Measurements from ENCODE around the gene GPC6.

GPC6 gene

DNA sequence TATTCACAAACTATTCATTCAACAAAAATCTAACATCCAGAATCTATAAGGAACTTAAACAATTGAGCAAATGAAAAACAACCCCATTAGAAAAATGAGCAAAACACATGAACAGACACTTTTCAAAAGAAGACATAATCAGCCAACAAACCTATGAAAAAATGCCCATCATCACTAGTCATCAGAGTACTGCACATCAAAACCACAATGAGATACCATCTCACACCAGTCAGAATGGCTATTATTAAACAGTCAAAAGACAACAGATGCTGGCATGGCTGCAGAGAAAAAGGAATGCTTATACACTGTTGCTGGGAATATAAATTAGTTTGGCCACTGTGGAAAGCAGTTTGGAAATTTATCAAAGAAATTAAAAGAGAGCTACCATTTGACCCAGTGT lies 487.6 kb downstream of the GPC6 start:
- in situ Hi-C loops (cut with HindIII; ENCODE audit: low sequenced_read_pairs), result no loop called here
- no peak overlapping the region for H3K4me3 ChIP-seq (ENCODE audit: low read depth, low read length)
- peak; percentile 25 for DNase-seq (ENCODE audit: low read depth, low spot score)
- TF ChIP-seq, protein P1, sequence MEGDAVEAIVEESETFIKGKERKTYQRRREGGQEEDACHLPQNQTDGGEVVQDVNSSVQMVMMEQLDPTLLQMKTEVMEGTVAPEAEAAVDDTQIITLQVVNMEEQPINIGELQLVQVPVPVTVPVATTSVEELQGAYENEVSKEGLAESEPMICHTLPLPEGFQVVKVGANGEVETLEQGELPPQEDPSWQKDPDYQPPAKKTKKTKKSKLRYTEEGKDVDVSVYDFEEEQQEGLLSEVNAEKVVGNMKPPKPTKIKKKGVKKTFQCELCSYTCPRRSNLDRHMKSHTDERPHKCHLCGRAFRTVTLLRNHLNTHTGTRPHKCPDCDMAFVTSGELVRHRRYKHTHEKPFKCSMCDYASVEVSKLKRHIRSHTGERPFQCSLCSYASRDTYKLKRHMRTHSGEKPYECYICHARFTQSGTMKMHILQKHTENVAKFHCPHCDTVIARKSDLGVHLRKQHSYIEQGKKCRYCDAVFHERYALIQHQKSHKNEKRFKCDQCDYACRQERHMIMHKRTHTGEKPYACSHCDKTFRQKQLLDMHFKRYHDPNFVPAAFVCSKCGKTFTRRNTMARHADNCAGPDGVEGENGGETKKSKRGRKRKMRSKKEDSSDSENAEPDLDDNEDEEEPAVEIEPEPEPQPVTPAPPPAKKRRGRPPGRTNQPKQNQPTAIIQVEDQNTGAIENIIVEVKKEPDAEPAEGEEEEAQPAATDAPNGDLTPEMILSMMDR (IDR thresholded peaks at IDR 0.05; ENCODE audit: low read depth, low read length), result no peak

DNA sequence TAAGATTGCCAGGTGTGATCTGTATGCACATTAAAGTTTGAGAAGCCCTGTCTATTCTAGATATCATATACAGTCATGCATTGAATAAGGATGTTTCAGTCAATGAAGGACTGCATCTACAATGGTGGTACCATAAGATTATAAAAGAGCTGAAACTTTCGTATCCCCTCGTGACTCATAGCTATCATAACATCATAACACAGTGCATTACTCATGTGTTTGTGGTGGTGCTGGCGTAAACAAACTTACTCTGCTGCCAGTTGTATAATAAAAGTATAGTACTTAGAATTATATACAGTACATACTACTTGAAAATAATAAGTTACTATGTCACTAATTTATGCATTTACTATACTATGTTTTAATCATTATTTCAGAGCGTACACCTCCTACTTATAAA lies 489.3 kb downstream of the GPC6 start:
- H3K4me3 ChIP-seq (ENCODE audit: low read depth, low read length), result no peak overlapping the region
- in situ Hi-C loops (cut with HindIII; ENCODE audit: low sequenced_read_pairs), result no loop called here
- TF ChIP-seq, protein P1 (IDR thresholded peaks at IDR 0.05; ENCODE audit: low read depth, low read length), result no peak
- no peak for DNase-seq (ENCODE audit: low read depth, low spot score)

DNA sequence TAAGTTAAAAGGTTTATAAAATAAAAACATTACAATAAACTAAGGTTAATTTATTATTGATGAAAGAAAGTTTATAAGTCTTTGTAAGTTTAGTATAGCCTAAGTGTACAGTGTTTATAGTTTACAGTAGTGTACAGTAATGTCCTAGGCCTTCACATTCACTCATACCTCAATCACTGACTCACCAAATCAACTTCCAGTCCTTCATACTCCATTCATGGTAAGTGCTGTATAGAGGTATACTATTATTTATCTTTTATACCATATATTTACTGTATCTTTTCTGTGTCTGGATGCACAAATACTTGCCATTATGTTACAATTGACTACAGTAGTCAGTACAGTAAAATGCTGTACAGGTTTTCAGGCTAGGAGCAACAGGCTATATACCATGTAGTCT lies 490.0 kb downstream of the GPC6 start:
- H3K4me3 ChIP-seq (ENCODE audit: low read depth, low read length), result no peak overlapping the region
- TF ChIP-seq, protein P1 (IDR thresholded peaks at IDR 0.05; ENCODE audit: low read depth, low read length), result no peak
- in situ Hi-C loops (cut with HindIII; ENCODE audit: low sequenced_read_pairs), result no loop called here
- DNase-seq (ENCODE audit: low read depth, low spot score), result no peak

DNA sequence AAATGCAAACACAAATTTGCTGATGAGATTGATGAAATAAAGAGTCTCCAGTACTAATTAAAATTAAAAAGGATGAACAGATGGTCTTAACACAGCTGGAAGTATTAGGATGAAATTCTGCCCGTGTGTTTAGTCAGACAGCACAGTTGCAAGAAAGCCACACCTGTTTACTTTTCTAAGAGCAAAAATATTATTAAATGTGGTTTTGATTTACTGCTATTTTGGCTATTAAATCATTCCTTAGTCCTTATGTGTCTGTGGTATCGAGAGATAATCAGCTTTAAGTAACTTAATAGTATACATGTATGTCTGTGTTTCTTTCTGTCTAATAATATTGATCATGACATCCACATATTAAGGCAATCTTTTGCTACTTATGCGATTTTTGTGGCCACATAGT lies 494.9 kb downstream of the GPC6 start:
- no peak overlapping the region for H3K4me3 ChIP-seq (ENCODE audit: low read depth, low read length)
- TF ChIP-seq, protein P1 (IDR thresholded peaks at IDR 0.05; ENCODE audit: low read depth, low read length), result no peak
- in situ Hi-C loops (cut with HindIII; ENCODE audit: low sequenced_read_pairs), result no loop called here
- no peak for DNase-seq (ENCODE audit: low read depth, low spot score)

DNA sequence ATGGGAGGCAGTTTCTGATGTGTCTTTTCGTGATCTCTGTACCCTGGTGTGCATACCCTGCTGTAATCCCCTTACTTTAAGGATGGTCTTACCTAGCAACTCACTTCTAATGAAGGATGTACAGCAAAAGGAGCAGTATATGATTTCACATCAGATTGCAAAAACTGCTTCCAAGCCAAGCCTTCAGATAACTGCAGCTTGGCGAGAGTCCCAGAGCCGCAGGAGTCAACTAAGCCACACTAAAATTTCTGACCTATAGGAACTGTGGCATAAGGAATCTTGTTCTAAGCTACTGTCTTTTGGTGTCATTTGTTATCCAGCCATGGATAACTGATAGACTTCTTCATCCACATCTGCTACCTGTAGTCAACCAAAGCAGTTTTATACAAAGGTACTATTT lies 496.7 kb downstream of the GPC6 start:
- TF ChIP-seq, protein P1 (IDR thresholded peaks at IDR 0.05; ENCODE audit: low read depth, low read length), result no peak
- in situ Hi-C loops (cut with HindIII; ENCODE audit: low sequenced_read_pairs), result no loop called here
- H3K4me3 ChIP-seq (ENCODE audit: low read depth, low read length), result no peak overlapping the region
- no peak for DNase-seq (ENCODE audit: low read depth, low spot score)

DNA sequence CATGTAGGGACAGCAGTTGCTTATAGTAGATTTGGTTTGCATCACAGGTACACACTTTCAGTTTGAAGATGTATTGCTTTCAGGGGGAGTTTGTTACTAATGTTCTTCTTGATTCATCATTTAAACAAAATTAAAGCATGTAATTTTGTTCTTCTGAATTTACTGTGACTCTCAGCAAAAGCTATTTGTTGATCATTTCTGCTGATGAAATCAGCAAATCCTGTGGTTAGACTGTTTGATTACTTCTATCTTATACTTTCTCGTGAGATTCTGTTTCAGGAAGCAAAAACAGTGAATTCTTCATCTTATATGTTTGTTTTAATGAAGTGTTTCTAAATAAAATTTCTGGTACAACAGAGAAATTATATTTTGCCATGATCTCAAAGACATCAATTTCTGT lies 497.6 kb downstream of the GPC6 start:
- H3K4me3 ChIP-seq (ENCODE audit: low read depth, low read length), result no peak overlapping the region
- TF ChIP-seq, protein P1 (IDR thresholded peaks at IDR 0.05; ENCODE audit: low read depth, low read length), result no peak
- in situ Hi-C loops (cut with HindIII; ENCODE audit: low sequenced_read_pairs), result no loop called here
- DNase-seq (ENCODE audit: low read depth, low spot score), result no peak
